GM19025 (cell line): ENCODE measurements around the gene JAGN1.

Experiments used
- ATAC-seq: cut with Tn5 transposase; IDR thresholded peaks from one replicate; pipeline ENCODE4 v1.9.1; 2021; ENCODE audit warnings: mild to moderate bottlenecking, low read depth, moderate library complexity; ENCODE audit not compliant: unreplicated experiment

The JAGN1 gene

GRCh38 chr3:9942934-9943690 lies 52.7 kb downstream of the JAGN1 start:
- no peak for ATAC-seq
